Cardiac fibroblast (primary cell): ENCODE results near the gene PCNX1.
A peak's percentile ranks its signal among the peaks of the same experiment; 100 is the strongest.

Experiments used
- DNase-seq, 2 donors: peaks; one replicate each; pipeline versions ENCODE4 v3.0.0 to v3.0.0-alpha.2; 2010; ENCODE audit warnings: low read depth in 2 of 2
- H3K4me3 ChIP-seq, 2 donors: replicated peaks in 1 of 2; 1 replicate in 1 of 2; 2 replicates in 1 of 2; pipeline ENCODE4 v1.5.1; 2011; ENCODE audit warnings: low read depth in 2 of 2, low read length in 2 of 2, mild to moderate bottlenecking in 2 of 2, moderate library complexity in 1 of 2
- TF ChIP-seq, protein P1 (sequence below): IDR thresholded peaks from one replicate; pipeline ENCODE4 v1.5.1; 2011; ENCODE audit warnings: low read depth, mild to moderate bottlenecking, low read length, inconsistent platforms

The PCNX1 gene

DNA sequence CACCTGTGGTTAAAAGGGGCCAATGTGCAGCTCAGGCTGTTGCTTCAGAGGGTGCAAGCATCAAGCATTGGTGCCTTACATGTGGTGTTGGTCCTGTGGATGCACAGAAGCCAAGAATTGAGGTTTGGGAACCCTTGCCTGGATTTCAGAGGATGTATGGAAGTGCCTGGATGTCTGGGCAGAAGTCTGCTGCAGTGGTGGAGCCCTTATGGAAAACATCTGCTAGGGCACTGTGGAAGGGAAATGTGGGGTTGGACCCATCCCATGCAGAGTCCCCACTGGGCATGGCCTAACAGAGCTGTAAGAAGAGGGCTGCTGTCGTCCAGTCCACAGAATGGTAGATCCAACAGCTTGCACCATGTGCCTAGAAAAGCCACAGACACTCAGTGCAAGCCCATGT, 36.6 kb downstream of the PCNX1 start:
- DNase-seq, result no peak
- H3K4me3 ChIP-seq, result no peak overlapping the region
- TF ChIP-seq, protein P1, sequence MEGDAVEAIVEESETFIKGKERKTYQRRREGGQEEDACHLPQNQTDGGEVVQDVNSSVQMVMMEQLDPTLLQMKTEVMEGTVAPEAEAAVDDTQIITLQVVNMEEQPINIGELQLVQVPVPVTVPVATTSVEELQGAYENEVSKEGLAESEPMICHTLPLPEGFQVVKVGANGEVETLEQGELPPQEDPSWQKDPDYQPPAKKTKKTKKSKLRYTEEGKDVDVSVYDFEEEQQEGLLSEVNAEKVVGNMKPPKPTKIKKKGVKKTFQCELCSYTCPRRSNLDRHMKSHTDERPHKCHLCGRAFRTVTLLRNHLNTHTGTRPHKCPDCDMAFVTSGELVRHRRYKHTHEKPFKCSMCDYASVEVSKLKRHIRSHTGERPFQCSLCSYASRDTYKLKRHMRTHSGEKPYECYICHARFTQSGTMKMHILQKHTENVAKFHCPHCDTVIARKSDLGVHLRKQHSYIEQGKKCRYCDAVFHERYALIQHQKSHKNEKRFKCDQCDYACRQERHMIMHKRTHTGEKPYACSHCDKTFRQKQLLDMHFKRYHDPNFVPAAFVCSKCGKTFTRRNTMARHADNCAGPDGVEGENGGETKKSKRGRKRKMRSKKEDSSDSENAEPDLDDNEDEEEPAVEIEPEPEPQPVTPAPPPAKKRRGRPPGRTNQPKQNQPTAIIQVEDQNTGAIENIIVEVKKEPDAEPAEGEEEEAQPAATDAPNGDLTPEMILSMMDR, result no peak

DNA sequence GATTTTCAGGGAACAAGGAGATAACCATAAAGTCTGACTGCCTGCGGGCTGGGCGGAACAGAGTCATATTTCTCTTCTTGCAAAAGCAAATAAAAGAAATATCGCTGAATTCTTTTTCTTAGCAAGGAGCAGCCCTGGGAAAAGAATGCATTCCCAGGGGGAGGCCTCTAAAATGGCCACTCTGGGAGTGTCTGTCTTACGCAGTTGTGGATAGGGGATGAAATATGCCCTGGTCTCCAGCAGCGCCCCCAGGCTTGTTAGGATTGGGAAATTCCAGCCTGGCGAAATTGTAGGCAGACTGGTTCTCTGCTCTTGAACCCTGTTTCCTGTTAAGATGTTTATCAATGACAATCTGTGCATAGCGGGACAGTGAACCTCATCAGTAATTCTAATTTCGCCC, 40.5 kb downstream of the PCNX1 start:
- DNase-seq, result no peak
- TF ChIP-seq, protein P1, result no peak
- H3K4me3 ChIP-seq, result no peak overlapping the region

DNA sequence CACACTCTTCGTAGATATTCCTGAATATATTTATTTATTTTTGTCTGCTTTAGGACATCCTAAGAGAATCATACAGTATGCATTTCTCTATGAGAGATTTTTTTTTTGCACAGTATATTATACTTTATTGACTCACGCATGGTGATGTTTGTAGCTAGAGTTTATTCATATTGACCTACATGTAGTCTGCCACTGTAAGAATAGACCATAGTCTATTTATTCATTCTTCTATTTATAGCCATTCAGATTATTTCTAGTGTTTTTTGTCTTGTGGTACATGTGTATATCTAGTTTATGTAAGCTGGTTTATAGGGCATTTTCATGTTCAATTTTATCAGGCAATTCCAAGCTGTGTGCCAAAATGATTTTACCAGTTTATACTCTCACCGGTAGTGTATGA, 45.2 kb downstream of the PCNX1 start:
- H3K4me3 ChIP-seq, result no peak overlapping the region
- no peak for DNase-seq
- TF ChIP-seq, protein P1, result no peak

DNA sequence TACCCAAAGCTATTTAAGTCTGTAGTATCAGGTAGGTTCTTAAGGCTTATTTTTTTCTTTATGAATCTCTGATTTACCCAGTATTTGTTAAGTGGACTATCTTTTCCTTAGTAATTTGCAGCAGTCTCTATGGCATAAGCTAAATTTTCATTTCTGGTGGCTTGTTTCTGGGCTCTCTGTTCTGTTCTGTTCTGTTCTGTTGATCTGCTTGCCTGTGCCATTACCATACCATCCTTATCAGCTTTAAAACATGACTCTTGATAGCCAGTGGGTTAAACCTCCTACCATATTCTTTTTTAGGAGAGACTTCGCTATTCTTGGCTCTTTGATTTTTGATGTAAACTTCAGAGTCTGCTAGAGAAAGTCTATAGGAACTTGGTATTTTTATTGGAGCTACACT, 46.8 kb downstream of the PCNX1 start:
- H3K4me3 ChIP-seq, result no peak overlapping the region
- no peak for DNase-seq
- TF ChIP-seq, protein P1, result no peak

DNA sequence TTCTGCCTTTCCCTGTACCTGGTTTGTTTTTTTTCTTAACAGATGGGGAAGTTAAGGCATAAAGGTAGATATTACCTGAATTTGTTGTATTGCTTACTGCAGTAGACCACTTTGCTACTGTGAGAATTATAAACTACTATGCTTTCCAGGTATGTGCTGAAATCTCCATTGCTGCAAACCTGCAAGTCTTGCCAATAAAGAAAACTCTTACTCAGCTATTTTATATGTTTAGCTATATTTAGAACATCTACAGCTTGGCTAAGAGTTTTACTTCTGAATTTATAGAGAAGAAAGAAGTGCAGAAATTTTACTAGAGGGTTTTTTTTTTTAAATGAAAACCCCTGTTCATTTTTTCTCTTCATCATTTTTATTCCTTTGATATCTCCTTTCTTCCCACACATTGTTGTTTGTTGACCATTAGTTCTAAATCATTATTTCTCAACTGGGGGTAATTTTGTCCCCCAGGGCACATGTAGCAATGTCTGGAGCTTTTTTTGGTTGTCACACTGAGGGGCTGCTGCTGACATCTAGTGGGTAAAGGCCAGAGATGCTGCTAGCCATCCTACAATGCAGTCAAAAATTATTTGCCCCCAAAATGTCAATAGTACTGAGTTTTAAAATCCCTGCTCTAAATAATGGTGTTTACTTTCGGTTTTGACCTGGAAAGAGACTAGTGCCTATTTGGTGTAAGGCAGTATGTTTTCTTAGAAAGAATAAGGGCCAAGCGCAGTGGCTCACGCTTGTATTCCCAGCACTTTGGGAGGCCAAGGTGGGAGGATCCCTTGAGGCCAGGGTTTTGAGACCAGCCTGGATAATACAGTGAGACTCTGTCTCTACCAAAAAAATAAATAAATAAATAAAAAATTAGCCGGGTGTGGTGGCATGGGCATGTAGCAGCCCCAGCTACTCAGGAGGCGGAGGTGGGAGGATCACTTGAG, 48.6 kb downstream of the PCNX1 start:
- TF ChIP-seq, protein P1, result peak; percentile 74
- peak; percentile 55 to 61 for DNase-seq
- H3K4me3 ChIP-seq, result no peak overlapping the region

DNA sequence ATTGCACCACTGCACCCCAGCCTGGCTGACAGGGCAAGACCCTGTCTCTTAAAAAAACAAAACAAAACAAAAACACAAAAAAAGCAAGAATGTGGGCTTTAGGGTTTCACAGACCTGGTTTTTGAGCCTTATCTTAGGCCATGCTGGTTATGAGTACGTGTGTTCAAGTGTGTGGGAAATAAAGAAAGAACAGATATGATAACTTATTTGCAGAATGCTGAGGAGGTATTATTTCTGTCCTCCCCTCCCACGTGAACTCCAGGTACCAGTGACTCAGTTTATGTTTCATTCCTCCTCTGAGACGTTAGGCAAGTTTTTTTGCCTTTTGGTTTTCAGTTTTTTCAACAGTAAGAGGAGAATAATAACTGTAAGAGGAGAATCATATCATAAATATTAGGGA, 49.3 kb downstream of the PCNX1 start:
- TF ChIP-seq, protein P1, result no peak
- no peak for DNase-seq

DNA sequence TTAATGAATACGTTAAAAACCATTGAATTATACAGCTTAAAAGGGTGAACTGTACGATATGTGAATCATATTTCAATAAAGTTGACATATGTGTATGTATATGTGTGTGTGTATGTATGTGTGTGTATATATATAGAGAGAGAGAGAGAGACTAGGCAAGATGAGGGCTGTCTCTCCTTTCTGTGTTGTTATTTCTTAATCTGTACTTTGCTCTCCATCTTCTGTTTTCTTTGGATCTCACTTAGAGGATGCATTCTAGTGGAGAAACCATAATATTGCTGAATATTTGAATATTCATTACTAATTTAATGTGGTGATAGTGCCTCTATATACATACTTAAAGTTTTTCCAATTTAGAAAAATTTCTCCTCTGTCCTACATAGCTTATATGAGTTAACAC, 50.5 kb downstream of the PCNX1 start:
- H3K4me3 ChIP-seq, result no peak overlapping the region
- no peak for DNase-seq
- TF ChIP-seq, protein P1, result no peak

More for the DNA sequence above, 49.3 kb downstream of the PCNX1 start:
- H3K4me3 ChIP-seq, result no peak overlapping the region
